Panc1 (cell line): ENCODE results near the gene CSNK2A1. TPM values are rescaled to one million over a fixed set of nuclear protein-coding genes. Genes with fewer than 3 reads are reported as not detected.

ENCODE experiments used
- ATAC-seq: fragments of 200-7000 bp; cut with Tn5 transposase; 2 replicates; pipeline ENCODE4 v1.9.1; 2020; ENCODE audit warnings: mild to moderate bottlenecking, moderate library complexity
- BruUV-seq: library from RNA; stranded (reverse); fragments of 400-500 nt; replicated peaks from 2 replicates; lab custom pipeline; 2021; lab: Mats Ljungman, UMichigan
- CTCF ChIA-PET: fragments of 300-600 bp; sonication (Branson Sonifier 250); formaldehyde crosslinking; loops from one replicate; lab custom pipeline; 2022; ENCODE audit warnings: antibody characterized with exemption; lab: Charles Lee
- POLR2A ChIA-PET: fragments of 300-600 bp; sonication (Branson Sonifier 250); formaldehyde crosslinking; loops from one replicate; lab custom pipeline; 2022; ENCODE audit warnings: antibody characterized with exemption; lab: Charles Lee
- DNase-seq: peaks from one replicate; pipeline ENCODE4 v3.0.0-alpha.2; 2010; ENCODE audit warnings: low read depth, low spot score
- H3K27ac ChIP-seq: 2 replicates; pipeline ENCODE4 v1.5.1; 2011; ENCODE audit warnings: mild to moderate bottlenecking, low read length, inconsistent platforms
- H3K27me3 ChIP-seq: fragments of 200-500 bp; sonication (Bioruptor generic); 2 replicates; pipeline ENCODE4 v1.6.0; 2014; ENCODE audit warnings: low read length, inconsistent platforms; ENCODE audit not compliant: control insufficient read depth, insufficient read depth
- H3K36me3 ChIP-seq: fragments of 200-500 bp; sonication (Bioruptor generic); 2 replicates; pipeline ENCODE4 v1.5.1; 2014; ENCODE audit warnings: inconsistent platforms, mild to moderate bottlenecking, low read length, moderate library complexity; ENCODE audit not compliant: control insufficient read depth, insufficient read depth
- H3K4me1 ChIP-seq: 2 replicates; pipeline ENCODE4 v1.5.1; 2011; ENCODE audit warnings: inconsistent platforms, mild to moderate bottlenecking, low read length, moderate library complexity; ENCODE audit not compliant: control insufficient read depth, insufficient read depth
- H3K4me3 ChIP-seq, 2 experiments: 2 replicates each; pipeline ENCODE4 v1.5.1; 2011 to 2012; ENCODE audit warnings: low read depth in 2 of 2, low read length in 2 of 2, mild to moderate bottlenecking in 2 of 2, inconsistent platforms in 1 of 2, moderate library complexity in 1 of 2
- H3K9me3 ChIP-seq: fragments of 200-500 bp; sonication (Bioruptor generic); 2 replicates; pipeline ENCODE4 v1.5.1; 2014; ENCODE audit warnings: low read depth, mild to moderate bottlenecking, inconsistent platforms, low read length, moderate library complexity; ENCODE audit not compliant: control insufficient read depth, insufficient read depth
- POLR2AphosphoS5 ChIP-seq: IDR thresholded peaks from 2 replicates; pipeline ENCODE4 v1.6.1; 2012; ENCODE audit warnings: mild to moderate bottlenecking, low read depth, low read length, moderate library complexity
- SIN3A ChIP-seq: IDR thresholded peaks from 2 replicates; pipeline ENCODE4 v1.6.1; 2012; ENCODE audit warnings: low read depth, mild to moderate bottlenecking, low read length, moderate library complexity, borderline replicate concordance; ENCODE audit not compliant: insufficient read depth
- TCF7L2 ChIP-seq: IDR thresholded peaks from 2 replicates; pipeline ENCODE4 v1.6.1; 2011; ENCODE audit warnings: mild to moderate bottlenecking, low read depth, low read length, inconsistent platforms
- in situ Hi-C: cut with HindIII; loops from 2 replicates; pipeline ENCODE4 v1.10.0; 2016; ENCODE audit warnings: low sequenced_read_pairs, low pct_unique_long_range_greater_than_20kb
- intact Hi-C: fragments of 100-400 bp; cut with micrococcal nuclease; formaldehyde crosslinking; loops from one replicate; pipeline ENCODE4 v1.10.0; 2022; ENCODE audit not compliant: unreplicated experiment
- total RNA-seq: library from RNA; stranded (reverse); gene quantifications from one replicate; pipeline ENCODE4 v1.2.1, GENCODE V29; 2021; ENCODE audit not compliant: unreplicated experiment
- TF ChIP-seq, protein P1 (sequence below), 2 experiments: IDR thresholded peaks; 2 replicates each; pipeline ENCODE4 v1.6.1; 2011 to 2012; ENCODE audit warnings: low read depth in 2 of 2, control low read depth in 1 of 2, low read length in 1 of 2, mild to moderate bottlenecking in 1 of 2, moderate library complexity in 1 of 2; ENCODE audit not compliant: insufficient read depth in 1 of 2
- TF ChIP-seq, protein P2 (sequence below): fragments of 450-650 bp; IDR thresholded peaks from 2 replicates; pipeline ENCODE4 v1.5.1; 2017; ENCODE audit warnings: mild to moderate bottlenecking

Gene CSNK2A1
- total RNA-seq, 1 experiment from 2014 or later: 191 TPM

GRCh38 chr20:571754-572441 lies 28.3 kb upstream of the CSNK2A1 start:
- Histone ChIP-seq H3K4me3 (no peak overlapping the region), H3K9me3 (no peaks in the 10 kb centered on the region), H3K36me3 (no peaks in the 10 kb centered on the region), H3K27ac (no peak overlapping the region), H3K4me1 (no peaks in the 10 kb centered on the region), H3K27me3 (peaks cover 11% of the 10 kb centered on the region)
- POLR2A ChIA-PET: interaction anchor here (0.7 kb wide), 1 partner anchor 22 kb away, joined by 7 read pairs; no protein-coding TSS in a partner anchor
- no TSS peak for BruUV-seq
- no peak for TF ChIP-seq SIN3A
- TF ChIP-seq, protein P1, sequence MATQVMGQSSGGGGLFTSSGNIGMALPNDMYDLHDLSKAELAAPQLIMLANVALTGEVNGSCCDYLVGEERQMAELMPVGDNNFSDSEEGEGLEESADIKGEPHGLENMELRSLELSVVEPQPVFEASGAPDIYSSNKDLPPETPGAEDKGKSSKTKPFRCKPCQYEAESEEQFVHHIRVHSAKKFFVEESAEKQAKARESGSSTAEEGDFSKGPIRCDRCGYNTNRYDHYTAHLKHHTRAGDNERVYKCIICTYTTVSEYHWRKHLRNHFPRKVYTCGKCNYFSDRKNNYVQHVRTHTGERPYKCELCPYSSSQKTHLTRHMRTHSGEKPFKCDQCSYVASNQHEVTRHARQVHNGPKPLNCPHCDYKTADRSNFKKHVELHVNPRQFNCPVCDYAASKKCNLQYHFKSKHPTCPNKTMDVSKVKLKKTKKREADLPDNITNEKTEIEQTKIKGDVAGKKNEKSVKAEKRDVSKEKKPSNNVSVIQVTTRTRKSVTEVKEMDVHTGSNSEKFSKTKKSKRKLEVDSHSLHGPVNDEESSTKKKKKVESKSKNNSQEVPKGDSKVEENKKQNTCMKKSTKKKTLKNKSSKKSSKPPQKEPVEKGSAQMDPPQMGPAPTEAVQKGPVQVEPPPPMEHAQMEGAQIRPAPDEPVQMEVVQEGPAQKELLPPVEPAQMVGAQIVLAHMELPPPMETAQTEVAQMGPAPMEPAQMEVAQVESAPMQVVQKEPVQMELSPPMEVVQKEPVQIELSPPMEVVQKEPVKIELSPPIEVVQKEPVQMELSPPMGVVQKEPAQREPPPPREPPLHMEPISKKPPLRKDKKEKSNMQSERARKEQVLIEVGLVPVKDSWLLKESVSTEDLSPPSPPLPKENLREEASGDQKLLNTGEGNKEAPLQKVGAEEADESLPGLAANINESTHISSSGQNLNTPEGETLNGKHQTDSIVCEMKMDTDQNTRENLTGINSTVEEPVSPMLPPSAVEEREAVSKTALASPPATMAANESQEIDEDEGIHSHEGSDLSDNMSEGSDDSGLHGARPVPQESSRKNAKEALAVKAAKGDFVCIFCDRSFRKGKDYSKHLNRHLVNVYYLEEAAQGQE (IDR thresholded peaks at IDR 0.05; ENCODE audit: insufficient read depth in 1 of 2, low read depth in 2 of 2, low read length in 1 of 2): no peak
- no peak for TF ChIP-seq TCF7L2
- no peak for TF ChIP-seq POLR2AphosphoS5
- TF ChIP-seq, protein P2, sequence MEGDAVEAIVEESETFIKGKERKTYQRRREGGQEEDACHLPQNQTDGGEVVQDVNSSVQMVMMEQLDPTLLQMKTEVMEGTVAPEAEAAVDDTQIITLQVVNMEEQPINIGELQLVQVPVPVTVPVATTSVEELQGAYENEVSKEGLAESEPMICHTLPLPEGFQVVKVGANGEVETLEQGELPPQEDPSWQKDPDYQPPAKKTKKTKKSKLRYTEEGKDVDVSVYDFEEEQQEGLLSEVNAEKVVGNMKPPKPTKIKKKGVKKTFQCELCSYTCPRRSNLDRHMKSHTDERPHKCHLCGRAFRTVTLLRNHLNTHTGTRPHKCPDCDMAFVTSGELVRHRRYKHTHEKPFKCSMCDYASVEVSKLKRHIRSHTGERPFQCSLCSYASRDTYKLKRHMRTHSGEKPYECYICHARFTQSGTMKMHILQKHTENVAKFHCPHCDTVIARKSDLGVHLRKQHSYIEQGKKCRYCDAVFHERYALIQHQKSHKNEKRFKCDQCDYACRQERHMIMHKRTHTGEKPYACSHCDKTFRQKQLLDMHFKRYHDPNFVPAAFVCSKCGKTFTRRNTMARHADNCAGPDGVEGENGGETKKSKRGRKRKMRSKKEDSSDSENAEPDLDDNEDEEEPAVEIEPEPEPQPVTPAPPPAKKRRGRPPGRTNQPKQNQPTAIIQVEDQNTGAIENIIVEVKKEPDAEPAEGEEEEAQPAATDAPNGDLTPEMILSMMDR: no peak
- in situ Hi-C loops (no loop called here), intact Hi-C loops (no loop called here)
- no peak for DNase-seq
- CTCF ChIA-PET: interaction anchor here (1.4 kb wide), 1 partner anchor 10 kb away, joined by 3 read pairs; no protein-coding TSS in a partner anchor
- no peak; the same call in 1 of the 2 replicates for ATAC-seq

- in situ Hi-C loops: no loop called here
- TF ChIP-seq TCF7L2 (no peak), POLR2AphosphoS5 (no peak), SIN3A (no peak)
- TF ChIP-seq, protein P2: no peak
- TF ChIP-seq, protein P1 (IDR thresholded peaks at IDR 0.05; ENCODE audit: insufficient read depth in 1 of 2, low read depth in 2 of 2, low read length in 1 of 2): no peak
- ChIA-PET CTCF (no interaction called here), POLR2A (no interaction called here)
- Histone ChIP-seq H3K27me3 (peaks cover 9% of the 10 kb centered on the region), H3K9me3 (no peaks in the 10 kb centered on the region), H3K4me1 (no peaks in the 10 kb centered on the region), H3K36me3 (no peaks in the 10 kb centered on the region), H3K4me3 (no peak overlapping the region), H3K27ac (no peak overlapping the region)
- ATAC-seq: no peak
- no TSS peak for BruUV-seq
- intact Hi-C loops: no loop called here
- no peak for DNase-seq
Observed at GRCh38 chr20:568673-569415, 25.3 kb upstream of the CSNK2A1 start.
